ENCODE results near the gene TEX51.

Gene TEX51

GRCh38 chr2:126879348-126880298 is 19.1 kb upstream of the TEX51 start:
- no peak for DNase-seq

DNA sequence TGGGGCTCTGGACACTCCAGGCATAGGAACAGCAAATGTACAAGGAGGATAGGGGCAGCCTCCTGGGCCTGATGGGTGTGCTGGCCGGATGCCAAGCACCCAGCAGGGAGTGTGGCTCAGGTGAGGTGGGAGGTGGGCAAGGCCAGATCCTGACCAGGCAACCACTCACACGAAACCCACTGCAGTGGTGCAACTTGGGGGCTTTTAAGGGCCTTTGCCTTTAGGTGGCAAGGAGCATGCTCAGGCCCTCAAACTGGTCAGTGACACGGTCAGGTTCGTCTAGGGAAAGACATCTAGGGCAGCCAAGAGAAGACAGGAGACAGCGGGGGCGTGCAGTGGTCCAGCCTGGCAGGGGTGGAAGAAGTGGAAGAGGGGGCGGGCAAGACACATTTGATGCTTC is 18.4 kb upstream of the TEX51 start:
- no peak for DNase-seq

DNA sequence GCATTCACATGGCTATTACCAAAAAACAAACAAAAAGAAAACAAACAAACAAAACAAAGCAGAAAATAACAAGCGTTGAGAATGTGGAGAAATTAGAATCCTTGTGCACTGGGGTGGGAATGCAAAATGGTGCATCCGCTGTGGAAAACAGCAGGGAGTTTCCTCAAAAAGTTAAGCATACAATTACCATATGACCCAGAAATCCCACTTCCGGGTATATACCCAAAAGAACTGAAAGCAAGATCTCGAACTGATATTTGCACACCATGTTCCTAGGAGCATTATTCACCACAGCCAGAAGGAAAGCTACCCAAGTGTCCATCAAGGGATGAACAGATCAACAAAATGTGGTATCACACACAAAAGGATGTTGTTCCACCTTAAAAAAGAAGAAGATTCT is 17.9 kb upstream of the TEX51 start:
- DNase-seq, result no peak

DNA sequence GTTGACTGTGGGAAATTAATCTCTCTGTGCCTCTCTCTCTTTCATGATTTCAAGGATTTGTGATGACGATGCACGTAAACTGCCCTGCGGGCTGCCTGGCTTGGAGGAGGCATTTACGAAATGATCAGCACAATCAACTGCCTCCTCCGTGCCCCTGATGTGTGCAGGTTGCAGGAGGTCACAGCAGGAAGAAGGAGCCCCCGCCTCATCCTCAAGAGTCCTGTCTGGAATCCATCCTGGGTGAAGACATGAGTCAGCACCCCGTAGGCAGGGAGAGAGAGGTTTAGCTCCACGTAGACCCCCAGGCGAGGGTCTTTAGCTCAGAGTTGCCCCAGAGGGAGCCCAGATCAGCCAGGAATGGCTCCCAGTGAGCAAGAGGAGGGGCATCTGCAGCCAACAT is 17.1 kb upstream of the TEX51 start:
- no peak for DNase-seq

DNA sequence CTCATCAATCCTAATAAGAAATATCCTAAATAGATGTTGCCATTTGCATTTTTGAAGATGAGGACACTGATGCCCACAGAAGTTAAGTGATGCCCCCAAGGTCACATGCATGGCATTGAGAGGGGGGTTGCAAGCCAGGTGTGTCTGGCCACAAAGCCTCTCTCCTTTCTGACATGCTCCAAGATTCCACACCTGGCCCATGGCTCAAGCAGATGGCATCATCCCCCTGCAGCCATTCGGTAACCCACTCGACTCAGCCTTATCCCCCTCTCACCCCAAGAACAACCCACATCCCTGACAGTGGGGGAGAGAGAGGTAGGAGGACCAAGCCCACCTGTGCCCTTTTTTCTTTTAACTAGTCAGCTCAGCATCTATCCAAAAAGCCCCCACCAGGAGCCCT is 16.5 kb upstream of the TEX51 start:
- no peak for DNase-seq

- DNase-seq, result no peak
Observed at GRCh38 chr2:126882736-126883665, 15.7 kb upstream of the TEX51 start.

- no peak for DNase-seq
Observed at GRCh38 chr2:126883666-126884040, 15.0 kb upstream of the TEX51 start.

DNA sequence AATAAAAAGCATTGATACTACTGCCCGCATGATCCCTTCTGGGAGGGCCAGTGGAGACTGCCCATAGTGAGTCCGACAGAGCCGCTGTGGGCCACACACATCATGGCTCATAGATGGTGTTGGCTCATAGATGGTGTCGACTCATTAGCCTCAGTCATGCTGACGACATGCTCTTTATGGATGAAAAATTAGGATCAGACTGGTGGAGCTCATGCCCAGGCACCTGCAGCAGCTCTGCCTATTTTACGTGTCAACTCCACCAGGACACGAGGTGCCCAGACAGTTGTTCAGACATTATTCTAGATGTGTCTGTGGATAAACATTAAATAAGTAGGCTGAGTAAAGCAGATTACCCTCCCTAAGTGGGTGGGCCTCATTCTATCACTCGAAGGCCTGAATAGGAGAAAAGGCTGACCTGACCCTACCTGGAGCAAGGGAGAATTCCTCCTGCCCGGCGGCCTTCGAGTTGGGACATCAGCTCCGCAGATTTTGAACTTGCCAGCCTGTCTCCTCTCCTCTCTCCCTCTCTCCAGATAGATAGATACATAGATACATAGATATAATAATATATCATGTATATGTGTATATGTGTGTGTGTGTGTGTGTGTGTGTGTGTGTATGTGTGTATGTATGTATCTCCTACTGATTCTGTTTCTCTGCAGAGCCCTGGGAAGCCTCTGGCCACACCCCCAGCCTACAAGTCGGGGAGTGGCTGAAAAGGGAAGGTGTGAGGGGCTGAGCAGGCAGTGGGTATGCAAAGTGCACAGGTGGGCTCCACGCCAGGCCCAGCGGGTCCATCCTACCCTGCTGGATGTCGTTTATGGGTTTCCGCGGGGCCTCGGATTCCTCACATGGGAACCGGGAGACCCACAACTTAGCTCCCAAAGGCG is 13.6 kb upstream of the TEX51 start:
- no peak for DNase-seq

GRCh38 chr2:126885751-126886210 is 12.9 kb upstream of the TEX51 start:
- no peak for DNase-seq

GRCh38 chr2:126886211-126886915 is 12.3 kb upstream of the TEX51 start:
- DNase-seq, result peak in 1 of 2 donors; percentile 31

DNA sequence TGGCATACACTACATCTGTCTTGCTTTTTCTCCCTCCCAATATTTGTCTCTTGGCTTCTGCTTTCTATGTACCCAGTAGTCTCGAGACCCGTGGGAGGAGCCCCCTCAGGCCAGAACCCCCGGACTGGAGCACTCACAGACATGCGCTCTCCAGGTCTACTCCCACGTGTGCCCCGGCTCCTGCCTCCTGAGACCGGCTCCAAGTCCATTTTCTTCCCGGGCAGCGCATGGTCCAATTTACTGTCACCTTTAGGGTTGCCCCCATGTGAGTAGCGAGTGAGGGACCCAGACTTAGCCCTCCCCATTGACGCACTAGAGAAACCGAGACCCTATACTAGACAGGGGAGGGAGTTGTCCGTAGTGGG is 11.8 kb upstream of the TEX51 start:
- DNase-seq, result no peak

DNA sequence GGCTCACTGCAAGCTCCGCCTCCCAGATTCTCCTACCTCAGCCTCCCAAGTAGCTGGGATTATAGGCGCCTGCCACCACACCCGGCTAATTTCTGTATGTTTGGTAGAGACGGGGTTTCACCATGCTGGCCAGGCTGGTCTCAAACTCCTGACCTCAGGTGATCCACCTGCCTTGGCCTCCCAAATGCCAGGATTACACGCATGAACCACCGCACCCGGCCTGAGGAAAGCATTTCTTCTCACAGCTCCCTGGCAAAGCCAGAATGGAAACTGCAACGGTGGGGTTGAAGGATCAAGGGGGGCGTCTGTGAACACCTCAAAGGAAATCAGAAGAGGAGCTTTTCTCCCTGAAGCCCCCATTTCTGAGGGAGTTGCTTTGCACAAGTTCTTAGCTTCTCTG is 11.2 kb upstream of the TEX51 start:
- DNase-seq, result no peak

DNA sequence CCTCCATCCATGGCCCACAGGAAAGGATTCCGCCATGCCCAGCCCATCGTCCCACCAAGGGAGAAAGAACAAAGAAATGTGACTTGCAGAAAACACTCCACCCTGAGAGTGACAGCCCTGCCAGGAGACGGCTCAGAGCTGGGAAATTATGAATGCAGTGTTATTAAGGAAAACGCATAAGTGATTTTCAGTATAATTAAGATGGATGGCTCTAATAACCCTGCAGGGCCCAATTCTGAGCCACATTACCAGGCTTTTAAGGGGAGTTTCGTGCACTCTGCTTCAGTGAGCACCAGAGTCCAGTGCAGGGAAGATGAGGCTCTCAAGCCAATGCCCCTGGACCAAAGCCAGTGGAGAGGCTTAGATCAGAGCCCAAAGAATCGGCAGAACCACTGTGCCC is 10.6 kb upstream of the TEX51 start:
- no peak for DNase-seq

DNA sequence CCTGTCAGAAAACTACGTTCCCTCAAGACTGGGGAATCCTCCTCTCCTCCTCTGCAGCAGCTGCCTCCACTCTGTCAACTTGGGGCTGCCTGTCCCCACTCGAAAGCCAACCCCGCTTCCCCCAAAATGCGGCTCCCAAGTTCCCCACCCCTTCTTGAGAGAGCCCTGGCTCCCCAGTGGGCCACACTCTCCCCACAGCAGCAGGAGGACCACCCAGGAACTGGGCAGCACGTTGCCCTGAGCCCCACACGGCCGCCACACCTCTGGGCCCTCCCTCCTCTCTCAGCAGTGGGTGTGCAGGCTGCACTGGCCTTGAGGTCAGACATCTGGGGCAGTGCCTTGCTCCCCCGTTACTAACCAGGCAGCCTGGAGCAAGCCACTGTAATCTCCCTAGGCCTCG is 9.6 kb upstream of the TEX51 start:
- DNase-seq, result no peak

- DNase-seq, result no peak
Observed at GRCh38 chr2:126889496-126890135, 9.1 kb upstream of the TEX51 start.

DNA sequence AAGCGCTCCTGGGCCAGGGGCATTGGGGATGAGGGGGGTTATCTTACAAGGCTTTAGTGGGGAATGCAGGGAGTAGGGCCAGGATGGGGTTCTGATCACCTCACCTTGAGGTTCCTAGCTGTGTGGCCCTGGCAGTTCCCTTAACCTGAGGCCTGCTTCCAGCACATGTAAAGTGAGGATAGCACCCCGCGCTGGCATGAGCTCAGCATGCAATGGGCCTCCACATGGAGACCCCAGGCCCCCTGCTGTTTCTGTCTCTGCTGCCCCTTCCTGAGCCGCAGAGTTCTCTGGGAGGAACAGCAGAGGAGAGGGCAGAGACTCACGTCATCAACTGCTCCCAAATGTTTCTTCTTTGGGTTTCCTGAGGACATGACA is 8.6 kb upstream of the TEX51 start:
- DNase-seq, result no peak

DNA sequence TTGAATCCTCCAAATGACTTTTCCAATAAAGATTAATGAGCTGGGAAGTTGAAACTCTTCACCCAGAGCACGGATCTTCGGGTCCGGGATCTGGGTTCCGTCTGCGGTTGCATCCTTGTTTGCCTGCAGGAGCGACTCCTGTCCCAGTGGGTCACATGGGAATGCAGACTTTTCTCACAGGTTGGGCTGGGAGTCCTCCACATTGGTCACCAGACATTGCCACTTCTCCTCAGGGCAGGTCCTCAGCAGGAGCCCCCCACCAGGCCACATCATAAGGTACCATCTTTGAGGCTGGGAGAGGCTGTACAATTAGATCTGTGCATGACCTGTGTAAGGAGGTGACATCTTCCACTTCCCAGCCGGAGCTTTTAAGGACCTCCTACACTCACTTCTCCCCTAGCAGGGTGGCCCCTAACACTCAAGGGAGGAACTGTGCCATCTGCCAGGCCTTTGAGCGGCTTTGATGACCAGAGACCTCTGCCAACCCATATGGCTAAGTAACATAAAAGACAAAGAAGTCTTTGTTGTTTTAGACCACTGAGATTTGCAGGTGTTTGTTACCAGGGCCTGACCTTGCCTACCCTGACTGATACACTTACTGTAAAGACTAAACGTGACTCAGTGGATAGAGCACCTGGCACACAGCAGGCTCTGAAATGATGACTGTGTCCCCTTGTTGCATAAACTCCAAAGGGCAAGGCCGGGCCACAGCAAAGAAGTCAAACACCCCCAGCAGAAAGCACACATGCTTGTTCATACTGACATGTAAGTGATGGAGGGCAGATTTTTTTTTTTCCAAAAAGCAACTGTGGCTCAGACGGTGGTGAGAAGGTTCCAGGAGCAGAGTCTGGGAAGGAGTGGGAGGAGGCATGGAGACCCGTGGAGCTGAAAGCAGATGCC is 7.9 kb upstream of the TEX51 start:
- DNase-seq, result no peak

DNA sequence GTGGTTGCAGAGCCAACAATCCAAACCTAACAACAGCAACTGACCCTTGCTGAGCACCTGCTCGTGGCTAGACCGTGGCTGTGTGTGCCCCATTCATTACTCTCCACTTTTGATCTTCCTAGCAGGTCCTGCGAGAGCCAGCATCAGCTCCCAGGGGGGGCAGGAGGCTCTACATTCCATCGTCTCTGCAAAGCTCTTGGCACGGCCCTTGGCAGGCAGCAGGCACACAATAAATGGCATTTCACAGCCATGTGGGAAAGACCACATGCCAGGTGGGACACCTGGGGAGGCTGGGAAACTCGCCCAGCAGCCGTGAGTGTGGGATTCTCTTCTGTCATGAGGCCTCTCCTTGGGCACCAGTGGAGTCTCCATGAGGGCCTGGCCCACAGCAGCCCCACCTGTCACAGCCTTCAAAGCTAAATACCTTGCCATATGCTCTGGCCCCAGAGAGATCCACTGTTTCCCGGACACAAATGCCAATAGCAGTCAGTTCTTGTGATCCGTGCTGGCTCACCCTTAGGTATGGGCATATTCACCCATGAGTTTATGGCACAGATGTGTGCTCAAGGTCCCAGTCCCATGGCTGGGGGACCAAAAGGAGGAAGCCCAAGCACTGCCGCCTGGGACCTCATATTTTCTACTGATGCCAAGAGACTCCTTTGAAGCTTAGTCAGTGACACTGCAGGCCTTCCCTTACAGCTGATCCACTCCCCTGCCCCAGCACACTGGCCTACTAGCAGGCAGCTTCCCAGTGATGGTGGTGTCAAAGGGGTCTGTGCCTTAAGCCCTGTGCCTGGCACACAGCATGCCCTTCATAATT is 6.8 kb upstream of the TEX51 start:
- no peak for DNase-seq

DNA sequence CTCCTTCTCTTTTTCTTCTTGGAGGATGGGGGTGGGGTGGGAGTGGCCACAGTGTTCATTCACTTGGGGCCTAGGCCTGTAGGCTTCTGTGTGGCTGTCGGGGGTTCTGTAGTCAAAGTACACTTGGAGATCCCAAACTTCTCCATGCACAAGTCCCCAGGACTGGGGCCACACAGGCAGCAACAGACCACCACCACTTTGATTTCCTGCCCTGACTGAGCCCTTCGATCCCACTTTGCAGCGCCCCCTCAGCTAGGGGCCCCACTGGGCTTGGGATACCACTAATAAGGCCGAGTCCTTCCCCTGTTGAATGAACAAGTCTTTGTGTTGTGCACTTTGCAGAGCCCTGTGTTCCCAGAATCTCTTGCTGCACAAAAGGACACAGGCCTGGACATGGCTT is 5.5 kb upstream of the TEX51 start:
- DNase-seq, result no peak

DNA sequence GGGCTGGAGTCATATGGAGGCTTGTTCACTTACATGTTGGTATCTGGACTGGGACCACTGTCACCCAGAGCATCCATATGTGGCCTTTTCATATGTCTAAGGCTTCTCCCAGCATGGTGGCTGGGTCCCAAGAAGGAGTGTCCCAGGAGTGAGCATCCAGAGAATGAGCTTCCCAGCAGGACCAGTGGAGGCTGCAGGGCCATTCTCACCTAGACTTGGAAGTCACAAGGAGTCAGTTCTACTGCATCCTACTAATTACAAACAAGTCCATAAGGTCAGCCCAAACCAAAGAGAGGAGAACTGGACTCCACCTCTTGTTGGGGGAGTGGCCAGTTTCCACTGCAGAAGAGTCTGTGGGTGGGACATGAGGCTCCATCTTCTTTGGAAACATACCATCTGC is 5.1 kb upstream of the TEX51 start:
- no peak for DNase-seq
